ENCODE data around the gene AP1S3. TPM values are rescaled to one million over a fixed set of nuclear protein-coding genes. Genes with fewer than 3 reads are reported as not detected.

AP1S3 gene
- total RNA-seq, 4 donors from 2014 or later, result 0.23 to 4.6 (median 0.54) TPM; not detected in 1

GRCh38 chr2:223841436-223842190, 4.2 kb upstream of the AP1S3 start:
- Histone ChIP-seq H3K4me3 (no peak overlapping the region), H3K9me3 (no peaks in the 10 kb centered on the region), H3K27me3 (no peaks in the 10 kb centered on the region), H3K4me1 (peaks cover 0 to 13% (median 1%) of the 10 kb centered on the region in 3 donors), H3K27ac (no peak overlapping the region), H3K36me3 (no peaks in the 10 kb centered on the region)
- WGBS, 2 donors (ENCODE audit: low coverage in 1 of 2), result 76% methylated on average over 3 of the region's 3 CpGs
- TF ChIP-seq EP300 (IDR thresholded peaks at IDR 0.05) (no peak), POLR2AphosphoS5 (IDR thresholded peaks at IDR 0.05) (no peak), CTCF (IDR thresholded peaks at IDR 0.05) (no peak), POLR2A (IDR thresholded peaks at IDR 0.05) (no peak)
- ATAC-seq, result no peak

GRCh38 chr2:223835701-223836532, 1.5 kb downstream of the AP1S3 start:
- Histone ChIP-seq H3K4me1 (peaks cover 0 to 23% (median 5%) of the 10 kb centered on the region in 3 donors), H3K36me3 (no peaks in the 10 kb centered on the region), H3K9me3 (no peaks in the 10 kb centered on the region), H3K27me3 (no peaks in the 10 kb centered on the region), H3K4me3 (no peak overlapping the region), H3K27ac (no peak overlapping the region)
- ATAC-seq, result no peak
- TF ChIP-seq CTCF (IDR thresholded peaks at IDR 0.05), result no peak
- no peak for TF ChIP-seq POLR2A (IDR thresholded peaks at IDR 0.05)
- TF ChIP-seq POLR2AphosphoS5 (IDR thresholded peaks at IDR 0.05), result no peak
- no peak for TF ChIP-seq EP300 (IDR thresholded peaks at IDR 0.05)
- 84 to 93% methylated on average over 4 to 5 of the region's 15 CpGs for WGBS, 2 donors (ENCODE audit: low coverage in 1 of 2)

GRCh38 chr2:223834431-223834830, 3.0 kb downstream of the AP1S3 start:
- Histone ChIP-seq H3K36me3 (no peaks in the 10 kb centered on the region), H3K27ac (no peak overlapping the region), H3K27me3 (no peaks in the 10 kb centered on the region), H3K4me1 (peaks cover 0 to 23% (median 5%) of the 10 kb centered on the region in 3 donors), H3K4me3 (no peak overlapping the region), H3K9me3 (no peaks in the 10 kb centered on the region)
- 86 to 100% methylated on average over 1 of the region's 1 CpG for WGBS, 2 donors (ENCODE audit: low coverage in 1 of 2)
- TF ChIP-seq EP300 (IDR thresholded peaks at IDR 0.05), result no peak
- TF ChIP-seq CTCF (IDR thresholded peaks at IDR 0.05), result no peak
- TF ChIP-seq POLR2AphosphoS5 (IDR thresholded peaks at IDR 0.05), result no peak
- no peak for TF ChIP-seq POLR2A (IDR thresholded peaks at IDR 0.05)
- ATAC-seq, result no peak

GRCh38 chr2:223832241-223832903, 5.0 kb downstream of the AP1S3 start:
- H3K27ac ChIP-seq, result no peak overlapping the region
- TF ChIP-seq CTCF (IDR thresholded peaks at IDR 0.05) (no peak), POLR2AphosphoS5 (IDR thresholded peaks at IDR 0.05) (no peak), POLR2A (IDR thresholded peaks at IDR 0.05) (no peak), EP300 (IDR thresholded peaks at IDR 0.05) (no peak)
- WGBS, 2 donors (ENCODE audit: low coverage in 1 of 2), result 49 to 62% methylated on average over 4 to 8 of the region's 8 CpGs
- H3K9me3 ChIP-seq, result no peaks in the 10 kb centered on the region
- peaks cover 0 to 17% (median 5%) of the 10 kb centered on the region in 3 donors for H3K4me1 ChIP-seq
- H3K4me3 ChIP-seq, result no peak overlapping the region
- no peak for ATAC-seq
- no peaks in the 10 kb centered on the region for H3K36me3 ChIP-seq
- H3K27me3 ChIP-seq, result no peaks in the 10 kb centered on the region
